Measurements from ENCODE around the gene KDM2B.

KDM2B gene

DNA sequence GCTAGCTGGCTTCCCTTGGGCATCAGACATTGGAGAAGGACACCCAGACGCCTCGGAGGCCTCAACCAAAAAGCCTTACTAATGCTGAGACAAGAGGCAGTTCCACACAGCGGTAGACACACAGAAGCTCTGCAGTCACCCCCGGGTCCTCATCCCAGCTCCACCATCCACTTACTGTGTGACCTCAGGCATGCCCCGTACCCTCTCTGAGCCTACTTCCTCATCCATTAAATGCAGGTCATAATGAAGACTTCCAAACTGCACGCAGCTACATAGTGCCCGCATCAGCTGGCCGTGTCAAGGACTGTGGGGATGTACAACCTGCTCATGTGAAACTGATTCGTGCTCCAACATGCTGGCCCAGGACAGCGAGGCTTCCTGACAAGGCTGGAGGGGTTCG, 72.3 kb downstream of the KDM2B start:
- TF ChIP-seq Cebpa-rat (IDR thresholded peaks at IDR 0.05), result no peak
- Histone ChIP-seq H3K27me3 (no peaks in the 10 kb centered on the region), H3K9me3 (no peaks in the 10 kb centered on the region), H3K36me3 (peaks cover 83% of the 10 kb centered on the region), H3K9ac (no peak overlapping the region), H4K20me1 (no peaks in the 10 kb centered on the region), H3K4me2 (peak overlapping the region; percentile 37), H3K4me3 (no peak overlapping the region), H3K4me1 (peaks cover 61% of the 10 kb centered on the region), H3K27ac (no peak overlapping the region)

DNA sequence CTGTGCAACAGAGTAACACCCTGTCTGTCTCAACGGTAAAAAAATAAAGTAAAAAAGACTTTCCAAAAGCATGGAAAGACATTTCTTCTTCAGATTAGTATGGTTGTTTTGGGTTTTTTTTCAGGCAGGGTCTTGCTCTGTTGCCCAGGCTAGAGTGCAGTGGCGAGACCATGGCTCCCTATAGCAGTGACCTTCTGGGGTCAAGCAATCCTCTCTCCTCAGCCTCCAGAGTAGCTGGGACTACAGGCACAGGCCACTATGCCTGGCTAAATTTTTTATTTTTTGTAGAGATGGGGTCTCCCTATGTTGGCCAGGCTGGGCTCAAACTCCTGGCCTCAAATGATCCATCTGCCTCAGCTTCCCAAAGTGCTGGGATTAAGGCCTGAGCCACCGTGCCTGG, 72.8 kb downstream of the KDM2B start:
- no peak for TF ChIP-seq Cebpa-rat (IDR thresholded peaks at IDR 0.05)
- Histone ChIP-seq H3K36me3 (peaks cover 85% of the 10 kb centered on the region), H4K20me1 (no peaks in the 10 kb centered on the region), H3K27me3 (no peaks in the 10 kb centered on the region), H3K4me3 (no peak overlapping the region), H3K9me3 (no peaks in the 10 kb centered on the region), H3K4me1 (peaks cover 55% of the 10 kb centered on the region), H3K27ac (no peak overlapping the region), H3K4me2 (peak overlapping the region; percentile 37), H3K9ac (no peak overlapping the region)

DNA sequence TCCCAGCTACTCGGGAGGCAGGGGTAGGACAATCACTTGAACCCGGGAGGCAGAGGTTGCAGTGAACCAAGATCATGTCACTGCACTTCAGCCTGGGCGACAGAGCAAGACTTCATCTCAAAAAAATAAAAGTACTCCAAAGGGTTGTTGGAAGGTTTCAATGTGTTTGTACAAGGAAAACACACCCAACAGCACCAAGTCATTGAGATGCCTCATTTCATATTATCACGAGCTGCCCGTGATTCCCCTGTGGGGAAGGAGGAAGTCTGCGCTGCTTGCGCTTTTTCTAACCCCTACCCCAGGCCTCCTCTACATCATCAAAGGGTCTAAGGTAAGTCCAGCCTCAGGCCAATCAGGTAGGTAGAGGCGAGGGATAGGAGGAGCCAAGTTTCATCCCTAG, 73.6 kb downstream of the KDM2B start:
- peaks cover 48% of the 10 kb centered on the region for H3K4me1 ChIP-seq
- H3K4me2 ChIP-seq, result peak overlapping the region; percentile 40
- H3K27ac ChIP-seq, result no peak overlapping the region
- TF ChIP-seq Cebpa-rat (IDR thresholded peaks at IDR 0.05), result no peak
- H4K20me1 ChIP-seq, result no peaks in the 10 kb centered on the region
- no peaks in the 10 kb centered on the region for H3K9me3 ChIP-seq
- no peak overlapping the region for H3K9ac ChIP-seq
- H3K36me3 ChIP-seq, result peaks cover 83% of the 10 kb centered on the region
- H3K27me3 ChIP-seq, result no peaks in the 10 kb centered on the region
- no peak overlapping the region for H3K4me3 ChIP-seq

DNA sequence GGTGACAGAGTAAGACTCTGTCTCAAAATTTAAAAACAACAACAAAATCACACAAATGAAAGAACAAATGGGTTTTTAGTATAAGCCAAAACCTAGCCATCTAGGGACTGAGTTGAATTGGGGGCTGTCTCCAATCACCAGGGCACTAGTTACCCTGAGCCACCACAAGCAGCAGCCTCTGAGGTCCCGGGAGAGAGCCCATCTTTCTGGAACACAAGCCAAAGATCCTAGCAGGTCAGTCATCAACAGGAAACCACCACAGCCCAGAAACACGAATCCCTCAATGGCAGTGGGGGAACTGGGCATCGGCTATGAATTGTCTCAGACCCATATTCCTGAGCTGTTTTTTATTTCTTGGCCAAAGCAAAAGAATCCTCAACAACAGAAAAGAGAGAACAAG, 75.3 kb downstream of the KDM2B start:
- H3K4me2 ChIP-seq, result peak overlapping the region; percentile 13
- H3K9ac ChIP-seq, result no peak overlapping the region
- H3K4me3 ChIP-seq, result no peak overlapping the region
- no peaks in the 10 kb centered on the region for H3K27me3 ChIP-seq
- no peaks in the 10 kb centered on the region for H3K9me3 ChIP-seq
- H3K36me3 ChIP-seq, result peaks cover 82% of the 10 kb centered on the region
- H4K20me1 ChIP-seq, result no peaks in the 10 kb centered on the region; the same call in 1 of the 2 replicates
- TF ChIP-seq Cebpa-rat (IDR thresholded peaks at IDR 0.05), result no peak
- H3K4me1 ChIP-seq, result peaks cover 43% of the 10 kb centered on the region
- H3K27ac ChIP-seq, result no peak overlapping the region

DNA sequence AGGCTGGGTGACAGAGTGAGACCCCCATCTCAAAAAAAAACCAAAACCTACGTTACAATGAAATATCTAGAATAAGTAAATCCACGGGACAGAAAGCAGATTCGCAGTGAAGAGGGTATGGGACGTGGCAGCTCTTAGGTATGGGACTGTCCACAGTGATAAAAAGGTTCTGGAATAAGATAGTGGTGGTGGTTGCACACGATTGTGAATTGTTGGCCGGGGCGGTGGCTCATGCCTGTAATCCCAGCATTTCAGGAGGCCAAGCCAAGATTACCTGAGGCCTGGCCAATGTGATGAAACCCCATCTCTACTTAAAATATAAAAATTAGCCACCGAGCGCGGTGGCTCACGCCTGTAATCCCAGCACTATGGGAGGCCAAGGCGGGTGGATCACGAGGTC, 76.3 kb downstream of the KDM2B start:
- no peaks in the 10 kb centered on the region for H3K9me3 ChIP-seq
- H3K36me3 ChIP-seq, result peaks cover 73% of the 10 kb centered on the region
- no peak for TF ChIP-seq Cebpa-rat (IDR thresholded peaks at IDR 0.05)
- no peak overlapping the region for H3K9ac ChIP-seq
- peaks cover 48% of the 10 kb centered on the region for H3K4me1 ChIP-seq
- H3K27me3 ChIP-seq, result no peaks in the 10 kb centered on the region
- H3K4me2 ChIP-seq, result no peak overlapping the region
- H3K27ac ChIP-seq, result no peak overlapping the region
- no peaks in the 10 kb centered on the region; the same call in 1 of the 2 replicates for H4K20me1 ChIP-seq
- no peak overlapping the region for H3K4me3 ChIP-seq

DNA sequence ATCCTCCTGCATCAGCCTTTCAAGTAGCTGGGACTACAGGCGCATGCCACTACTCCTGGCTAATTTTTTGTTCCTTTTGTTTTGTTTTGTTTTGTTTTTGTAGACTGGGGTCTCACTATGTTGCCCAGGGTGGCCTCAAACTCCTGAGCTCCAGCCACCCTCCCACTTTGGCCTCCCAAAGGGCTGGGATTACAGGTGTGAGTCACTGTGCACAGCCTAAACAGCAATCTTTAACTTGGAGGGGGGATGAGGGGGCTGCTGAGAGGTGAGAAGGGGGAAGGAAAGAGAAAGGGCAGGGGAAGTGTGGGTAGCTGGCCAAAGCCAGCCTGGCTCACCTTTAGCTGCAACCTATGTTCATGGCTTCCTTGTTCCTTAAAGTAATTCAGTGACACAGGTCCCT, 77.4 kb downstream of the KDM2B start:
- H3K36me3 ChIP-seq, result peaks cover 62% of the 10 kb centered on the region
- H3K4me3 ChIP-seq, result no peak overlapping the region
- no peak overlapping the region for H3K27ac ChIP-seq
- H3K27me3 ChIP-seq, result no peaks in the 10 kb centered on the region
- no peak overlapping the region for H3K4me2 ChIP-seq
- H3K4me1 ChIP-seq, result peaks cover 37% of the 10 kb centered on the region
- no peaks in the 10 kb centered on the region for H3K9me3 ChIP-seq
- no peaks in the 10 kb centered on the region; the same call in 1 of the 2 replicates for H4K20me1 ChIP-seq
- no peak overlapping the region for H3K9ac ChIP-seq
- no peak for TF ChIP-seq Cebpa-rat (IDR thresholded peaks at IDR 0.05)

DNA sequence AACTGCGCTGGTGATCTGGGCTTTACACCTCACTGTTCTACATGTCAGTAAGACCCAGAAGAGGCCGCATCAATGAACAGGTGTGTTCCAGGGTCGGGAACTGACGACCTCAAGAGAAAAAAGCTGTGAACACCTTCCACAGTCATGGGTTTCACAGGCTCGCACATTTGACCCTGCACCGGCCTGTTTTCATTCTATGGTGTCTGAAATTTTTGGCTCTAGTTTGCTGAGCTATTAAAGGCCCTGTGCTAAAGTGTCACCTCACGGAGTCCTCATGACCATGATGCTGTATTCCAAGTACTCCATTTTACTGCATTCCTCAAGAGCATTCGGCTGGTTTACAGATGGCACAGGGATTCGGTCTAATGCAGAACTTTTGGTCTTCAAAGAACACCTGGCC, 78.9 kb downstream of the KDM2B start:
- H4K20me1 ChIP-seq, result no peaks in the 10 kb centered on the region; the same call in 1 of the 2 replicates
- H3K4me2 ChIP-seq, result no peak overlapping the region

DNA sequence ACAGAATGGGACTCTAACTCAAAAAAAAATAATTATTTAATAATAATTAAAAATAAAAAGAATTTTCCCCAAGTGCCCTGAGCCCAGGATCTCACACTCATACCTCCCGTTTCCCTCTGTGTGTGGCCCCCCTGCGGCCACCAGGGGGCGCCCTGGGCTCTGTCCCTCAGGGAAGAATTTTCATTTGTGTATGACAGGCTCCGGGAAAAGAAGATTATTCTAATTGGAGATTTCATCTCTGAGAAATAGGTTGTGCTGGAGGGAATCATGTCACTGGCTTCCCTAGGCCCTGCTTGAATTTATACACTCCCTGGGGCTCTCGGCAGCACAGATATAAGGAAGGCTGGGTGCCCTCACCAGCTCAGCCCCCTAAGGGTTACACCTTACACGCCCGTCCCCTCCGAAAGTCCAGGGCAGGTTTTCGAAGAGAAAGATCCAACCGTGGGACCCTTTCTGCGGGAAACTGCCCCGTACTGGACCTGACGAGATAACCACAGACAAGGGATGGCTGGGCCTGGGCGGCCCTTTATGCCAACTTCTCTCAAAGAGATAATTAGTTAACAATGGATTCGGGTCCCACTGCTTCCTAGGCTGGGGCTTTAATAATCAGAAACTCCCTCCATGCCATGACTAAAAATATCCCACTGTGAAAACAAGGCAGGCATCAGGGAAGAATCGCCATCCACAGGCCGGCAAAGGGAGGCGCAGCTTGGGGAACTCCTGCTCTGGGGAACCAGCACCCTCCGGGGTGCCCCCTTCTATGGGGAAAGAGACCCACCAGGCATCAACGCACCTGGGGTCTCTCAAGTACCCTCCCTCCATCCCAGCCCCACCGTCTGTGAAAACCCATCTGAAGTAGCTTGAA, 80.7 kb downstream of the KDM2B start:
- H3K4me2 ChIP-seq, result peak overlapping the region; percentile 34
- no peaks in the 10 kb centered on the region for H3K9me3 ChIP-seq
- H3K36me3 ChIP-seq, result peaks cover 61% of the 10 kb centered on the region
- no peaks in the 10 kb centered on the region; the same call in 1 of the 2 replicates for H4K20me1 ChIP-seq
- H3K9ac ChIP-seq, result no peak overlapping the region
- peaks cover 33% of the 10 kb centered on the region for H3K4me1 ChIP-seq
- H3K27me3 ChIP-seq, result no peaks in the 10 kb centered on the region
- no peak overlapping the region for H3K27ac ChIP-seq
- no peak overlapping the region for H3K4me3 ChIP-seq
- no peak for TF ChIP-seq Cebpa-rat (IDR thresholded peaks at IDR 0.05)

More for the DNA sequence above, 78.9 kb downstream of the KDM2B start:
- Histone ChIP-seq H3K27me3 (no peaks in the 10 kb centered on the region), H3K4me3 (no peak overlapping the region), H3K27ac (no peak overlapping the region), H3K4me1 (peaks cover 31% of the 10 kb centered on the region), H3K36me3 (peaks cover 58% of the 10 kb centered on the region), H3K9me3 (no peaks in the 10 kb centered on the region), H3K9ac (no peak overlapping the region)
- no peak for TF ChIP-seq Cebpa-rat (IDR thresholded peaks at IDR 0.05)

DNA sequence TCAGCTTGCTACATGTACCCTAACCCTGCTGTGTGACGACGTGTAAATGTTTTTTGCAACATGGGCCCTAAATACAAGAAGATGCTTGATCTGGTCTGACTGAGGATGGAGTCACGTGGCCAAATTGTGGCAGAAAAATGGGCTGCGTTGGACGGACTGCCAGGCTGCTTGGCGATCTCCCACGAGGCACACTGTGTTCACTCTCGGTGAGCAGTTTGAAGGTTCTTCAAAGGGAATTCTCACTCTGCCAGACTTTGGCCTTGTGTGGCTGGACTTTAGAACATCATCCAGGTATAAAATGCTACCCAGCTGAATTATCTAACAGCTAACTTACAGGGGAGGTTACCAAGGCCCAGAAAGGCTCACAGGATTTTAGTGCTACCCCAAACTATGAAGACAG, 85.1 kb downstream of the KDM2B start:
- Histone ChIP-seq H3K9ac (no peak overlapping the region), H3K4me2 (no peak overlapping the region), H4K20me1 (no peaks in the 10 kb centered on the region; the same call in 1 of the 2 replicates), H3K9me3 (no peaks in the 10 kb centered on the region), H3K36me3 (peaks cover 46% of the 10 kb centered on the region), H3K27me3 (no peaks in the 10 kb centered on the region), H3K27ac (0 out of 2 replicates have a peak overlapping the region, but pooled peaks have one; percentile 4), H3K4me3 (no peak overlapping the region), H3K4me1 (peaks cover 65% of the 10 kb centered on the region)
- TF ChIP-seq Cebpa-rat (IDR thresholded peaks at IDR 0.05), result no peak

DNA sequence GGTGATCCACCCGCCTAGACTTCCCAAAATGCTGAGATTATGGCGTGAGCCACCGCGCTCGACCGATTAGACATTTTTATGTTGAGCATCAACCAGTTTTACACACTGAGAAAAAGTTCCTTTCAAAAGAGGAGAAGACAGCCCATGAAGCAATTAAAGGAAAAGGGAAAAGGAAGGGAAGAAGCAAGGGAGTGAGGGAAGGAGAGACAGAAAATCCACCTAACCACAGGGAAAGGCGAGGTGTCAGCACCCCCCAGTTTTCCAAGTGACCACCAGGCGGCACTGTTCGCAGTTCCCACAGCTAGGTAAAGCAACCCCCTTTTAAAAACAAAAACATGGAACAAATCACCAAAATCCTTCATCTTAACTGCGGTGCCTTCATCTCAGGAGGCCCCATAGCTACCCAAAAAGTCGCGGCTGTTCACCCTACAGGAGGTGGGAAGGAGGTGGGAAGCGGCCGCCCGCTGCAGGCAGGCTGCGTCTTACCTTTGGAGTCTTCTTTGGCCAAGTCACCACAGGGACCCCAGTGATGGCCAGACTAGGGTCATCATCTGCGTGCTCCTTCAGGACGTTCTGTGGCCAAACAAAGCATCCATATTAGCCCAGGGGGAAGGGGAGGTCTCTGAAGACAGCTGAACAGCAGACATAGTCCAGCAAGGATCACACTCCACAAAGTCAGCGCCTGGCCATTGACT, 86.6 kb downstream of the KDM2B start:
- H3K27me3 ChIP-seq, result no peaks in the 10 kb centered on the region
- H3K9ac ChIP-seq, result no peak overlapping the region
- H3K4me1 ChIP-seq, result peaks cover 75% of the 10 kb centered on the region
- no peaks in the 10 kb centered on the region for H3K9me3 ChIP-seq
- no peak overlapping the region for H3K27ac ChIP-seq
- no peaks in the 10 kb centered on the region for H4K20me1 ChIP-seq
- TF ChIP-seq Cebpa-rat (IDR thresholded peaks at IDR 0.05), result no peak
- peaks cover 55% of the 10 kb centered on the region for H3K36me3 ChIP-seq
- H3K4me2 ChIP-seq, result no peak overlapping the region
- H3K4me3 ChIP-seq, result no peak overlapping the region

All from BLaER1 (cell line).